K562 (cell line): ENCODE results near the gene HSF5.

Source experiments
- MYNN ChIP-seq, 2 experiments: sonication (generic); formaldehyde crosslinking in 1 of 2; IDR thresholded peaks; 2 replicates each; pipeline versions ENCODE4 v1.5.0 to v1.6.1; 2016 to 2020; ENCODE audit warnings: antibody characterized with exemption in 1 of 2, missing genetic modification reagents in 1 of 2
- STAG1 ChIP-seq: sonication (generic); formaldehyde crosslinking; IDR thresholded peaks from 2 replicates; pipeline ENCODE4 v1.5.0; 2020; ENCODE audit warnings: missing genetic modification reagents, borderline replicate concordance
- ZBTB49 ChIP-seq: sonication (generic); formaldehyde crosslinking; IDR thresholded peaks from 2 replicates; pipeline ENCODE4 v1.8.0; 2022; ENCODE audit warnings: missing genetic modification reagents, mild to moderate bottlenecking, borderline replicate concordance
- ZBTB7A ChIP-seq: IDR thresholded peaks from 2 replicates; pipeline ENCODE4 v1.6.1; 2011; ENCODE audit warnings: low read depth, mild to moderate bottlenecking, low read length, moderate library complexity, borderline replicate concordance; ENCODE audit not compliant: control insufficient read depth

- TF ChIP-seq ZBTB7A (no peak), STAG1 (CRISPR knock-in tag) (no peak), ZBTB49 (no peak), MYNN (IDR thresholded peaks at IDR 0.05) (no peak), MYNN (CRISPR knock-in tag; IDR thresholded peaks at IDR 0.05) (no peak)
Observed at GRCh38 chr17:58517928-58518609, 29.9 kb upstream of the HSF5 start.
